Heart left ventricle (tissue), 16 donors: ENCODE results near the gene AVL9. TPM values are rescaled to one million over a fixed set of nuclear protein-coding genes. Genes with fewer than 3 reads are reported as not detected.

ENCODE experiments used
- ATAC-seq, 4 donors: fragments of 200-7000 bp; cut with Tn5 transposase; one replicate each; pipeline ENCODE4 v1.9.1; 2020 to 2022; ENCODE audit warnings: moderate library complexity in 4 of 4, mild to moderate bottlenecking in 3 of 4, moderate number of reproducible peaks in 1 of 4
- DNase-seq, 5 donors: peaks; one replicate each; pipeline ENCODE4 v3.0.0-alpha.2; 2020
- H3K27ac ChIP-seq, 12 donors: fragments of 200-600 bp; sonication (generic) in 4 of 12; one replicate each; pipeline versions ENCODE4 v1.5.0 to v1.8.0; 2016 to 2022; ENCODE audit warnings: mild to moderate bottlenecking in 2 of 12
- H3K27me3 ChIP-seq, 9 donors: fragments of 200-600 bp; sonication (generic) in 2 of 9; one replicate each; pipeline versions ENCODE4 v1.5.1 to v1.8.0; 2016 to 2022; ENCODE audit warnings: mild to moderate bottlenecking in 3 of 9
- H3K36me3 ChIP-seq, 9 donors: fragments of 200-600 bp; sonication (generic) in 2 of 9; one replicate each; pipeline versions ENCODE4 v1.5.0 to v1.8.0; 2018 to 2022; ENCODE audit warnings: mild to moderate bottlenecking in 2 of 9
- H3K4me1 ChIP-seq, 12 donors: fragments of 200-600 bp; sonication (generic) in 4 of 12; one replicate each; pipeline versions ENCODE4 v1.5.0 to v1.8.0; 2016 to 2022; ENCODE audit warnings: mild to moderate bottlenecking in 3 of 12
- H3K4me3 ChIP-seq, 12 donors: fragments of 200-600 bp; sonication (generic) in 4 of 12; one replicate each; pipeline versions ENCODE4 v1.5.0 to v1.8.0; 2017 to 2022; ENCODE audit warnings: mild to moderate bottlenecking in 9 of 12, moderate library complexity in 4 of 12
- H3K9me3 ChIP-seq, 12 donors: fragments of 200-600 bp; sonication (generic) in 4 of 12; one replicate each; pipeline versions ENCODE4 v1.5.0 to v1.8.0; 2016 to 2022; ENCODE audit warnings: mild to moderate bottlenecking in 1 of 12
- POLR2A ChIP-seq, 2 donors: fragments of 450-650 bp; IDR thresholded peaks; one replicate each; pipeline ENCODE4 v1.6.1; 2017; ENCODE audit warnings: antibody characterized with exemption in 2 of 2, mild to moderate bottlenecking in 2 of 2, moderate library complexity in 2 of 2
- WGBS, 4 donors: extraction: QIAGEN DNeasy Blood & Tissue Kit in 2 of 4; methylation state at CpG; one replicate each; pipeline versions ENCODE4 v1.1.5 to v1.1.7; 2013 to 2018; 5-methylcytosine and 5-hydroxymethylcytosine counted together
- intact Hi-C, 10 donors: fragments of 100-400 bp; cut with DNase I; formaldehyde crosslinking; loops; one replicate each; pipeline versions ENCODE4 v1.11.1 to v1.14.2; 2022
- polyA plus RNA-seq, 2 donors: library from polyadenylated mRNA; stranded (reverse); fragments of 200-250 nt; gene quantifications; one replicate each; pipeline ENCODE4 v1.2.3, GENCODE V29; 2013
- total RNA-seq, 9 donors: library from RNA; depleted of rRNA in 2 of 9; stranded (reverse); fragments of >200 nt in 2 of 9; fragmentation: NEBNext Ultra II Directional in 3 of 9; extraction: Animal tissue kit (Norgen Biotek cat#: 25700) in 3 of 9; gene quantifications; one replicate each; pipeline versions ENCODE4 v1.1.0 to v1.2.4, GENCODE V29; 2016 to 2023
- TF ChIP-seq, protein P1 (sequence below), 12 donors: fragments of 200-600 bp; sonication (generic) in 4 of 12; IDR thresholded peaks; one replicate each; pipeline versions ENCODE4 v1.5.0 to v1.8.0; 2018 to 2022; ENCODE audit warnings: antibody characterized with exemption in 12 of 12, mild to moderate bottlenecking in 5 of 12
- donor health status: ischemic (EF 13 %, LVEDD 7.1; RV severe dilation, severe dysfunction).
- donor health status: healthy with polysubstance abuse.
- donor health status: DM: no; HTN: yes; CAD: no.
- donor health status: DM: no; HTN: no; CAD: no.
- donor health status: ischemic (EF 25% LVEDD 6.9; RV normal size, moderate dysfunction).
- donor health status: ischemic (EF 25% LVEDD 5.7; RV mildly dilated, moderate dysfunction).
- donor health status: healthy.
- donor health status: DM: yes; HTN: yes; CAD: no.
- donor health status: ischemic (EF 35%, LVEDD 5.7; RV mildly dilated, moderate dysfunction).
- donor health status: nonischemic (EF 11% LVEDD 7.7; RV severe dilation, severe dysfunction).
- donor health status: DM: yes; HTN: yes; CAD: no.
- donor health status: PGD.
- donor health status: ischemic (EF 29% LVEDD 5.4; RV normal size, mild dysfunction).
- donor health status: nonischemic (EF 23%, LVEDD 6.1; RV moderate dilation, normal function).

Gene AVL9
- total and polyA plus RNA-seq, 11 donors = 4.6 to 22.3 (median 15.6) TPM

GRCh38 chr7:32481176-32481575 is 14.1 kb upstream of the AVL9 start:
- ATAC-seq (peak in 1 of 4 donors; percentile 9), DNase-seq (no peak)
- peaks cover 0 to 17% (median 8%) of the 10 kb centered on the region in 9 donors for H3K36me3 ChIP-seq
- H3K4me3 ChIP-seq = no peak overlapping the region
- H3K9me3 ChIP-seq = no peaks in the 10 kb centered on the region
- no peaks in the 10 kb centered on the region for H3K27me3 ChIP-seq
- TF ChIP-seq POLR2A (IDR thresholded peaks at IDR 0.05) = no peak
- TF ChIP-seq, protein P1, sequence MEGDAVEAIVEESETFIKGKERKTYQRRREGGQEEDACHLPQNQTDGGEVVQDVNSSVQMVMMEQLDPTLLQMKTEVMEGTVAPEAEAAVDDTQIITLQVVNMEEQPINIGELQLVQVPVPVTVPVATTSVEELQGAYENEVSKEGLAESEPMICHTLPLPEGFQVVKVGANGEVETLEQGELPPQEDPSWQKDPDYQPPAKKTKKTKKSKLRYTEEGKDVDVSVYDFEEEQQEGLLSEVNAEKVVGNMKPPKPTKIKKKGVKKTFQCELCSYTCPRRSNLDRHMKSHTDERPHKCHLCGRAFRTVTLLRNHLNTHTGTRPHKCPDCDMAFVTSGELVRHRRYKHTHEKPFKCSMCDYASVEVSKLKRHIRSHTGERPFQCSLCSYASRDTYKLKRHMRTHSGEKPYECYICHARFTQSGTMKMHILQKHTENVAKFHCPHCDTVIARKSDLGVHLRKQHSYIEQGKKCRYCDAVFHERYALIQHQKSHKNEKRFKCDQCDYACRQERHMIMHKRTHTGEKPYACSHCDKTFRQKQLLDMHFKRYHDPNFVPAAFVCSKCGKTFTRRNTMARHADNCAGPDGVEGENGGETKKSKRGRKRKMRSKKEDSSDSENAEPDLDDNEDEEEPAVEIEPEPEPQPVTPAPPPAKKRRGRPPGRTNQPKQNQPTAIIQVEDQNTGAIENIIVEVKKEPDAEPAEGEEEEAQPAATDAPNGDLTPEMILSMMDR (IDR thresholded peaks at IDR 0.05) = no peak
- intact Hi-C loops = loop anchor here in 5 of 10 donors (5.0 to 10.0 kb wide), 3 partner anchors 269 to 736 kb away; no protein-coding TSS in a partner anchor
- peaks cover 0 to 11% (median 0%) of the 10 kb centered on the region in 12 donors for H3K4me1 ChIP-seq
- WGBS, 4 donors = 54 to 88% (median 72%) methylated on average over 1 of the region's 1 CpG
- H3K27ac ChIP-seq = peak overlapping the region in 1 of 12 donors; percentile 33

DNA sequence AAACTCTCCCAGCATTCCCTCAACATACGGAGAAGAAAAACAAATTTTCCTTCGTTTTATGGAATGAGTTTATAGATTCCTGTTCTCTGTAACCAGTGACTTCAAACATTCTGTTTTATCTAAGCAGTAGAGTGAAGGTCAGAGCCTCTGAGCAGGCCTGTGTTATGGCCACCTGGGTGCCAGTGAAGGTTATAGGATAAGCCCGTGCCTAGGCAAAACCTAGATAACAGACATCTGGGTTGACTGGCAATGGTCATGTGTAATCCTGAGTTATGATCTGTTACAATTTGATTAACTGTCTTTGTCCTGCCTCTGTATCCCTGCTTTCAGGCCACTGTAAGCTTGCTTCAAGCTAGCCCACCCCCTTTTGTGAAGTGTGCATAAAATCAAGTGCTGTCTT is 13.4 kb upstream of the AVL9 start:
- 13 to 33% (median 22%) methylated on average over 3 of the region's 3 CpGs for WGBS, 4 donors

GRCh38 chr7:32489788-32490126 is 5.5 kb upstream of the AVL9 start:
- WGBS, 4 donors = 1 to 6% (median 2%) methylated on average over 9 of the region's 9 CpGs
- no peak for ATAC-seq
- intact Hi-C loops = loop anchor here in 7 of 10 donors (2.0 to 10.0 kb wide), 6 partner anchors 75 to 745 kb away; partner anchors contain the start of gene KBTBD2 (in 1 of the 7)
- no peak for TF ChIP-seq POLR2A (IDR thresholded peaks at IDR 0.05)
- TF ChIP-seq, protein P1 (IDR thresholded peaks at IDR 0.05) = no peak
- Histone ChIP-seq H3K36me3 (peaks cover 0 to 38% (median 26%) of the 10 kb centered on the region in 9 donors), H3K27me3 (no peaks in the 10 kb centered on the region), H3K9me3 (no peaks in the 10 kb centered on the region), H3K27ac (peak overlapping the region; percentile 71 to 93 (median 84)), H3K4me1 (peaks cover 0 to 23% (median 13%) of the 10 kb centered on the region in 12 donors), H3K4me3 (peak overlapping the region; percentile 29 to 82 (median 68))
- no peak for DNase-seq

More for the DNA sequence above, 13.4 kb upstream of the AVL9 start:
- Histone ChIP-seq H3K9me3 (no peaks in the 10 kb centered on the region), H3K4me3 (no peak overlapping the region), H3K36me3 (peaks cover 0 to 25% (median 16%) of the 10 kb centered on the region in 9 donors), H3K27me3 (no peaks in the 10 kb centered on the region), H3K4me1 (peaks cover 0 to 11% (median 0%) of the 10 kb centered on the region in 12 donors), H3K27ac (peak overlapping the region in 1 of 12 donors; percentile 33)
- TF ChIP-seq, protein P1 (IDR thresholded peaks at IDR 0.05) = no peak
- no peak for TF ChIP-seq POLR2A (IDR thresholded peaks at IDR 0.05)
- DNase-seq = no peak
- intact Hi-C loops = loop anchor here in 5 of 10 donors (5.0 to 10.0 kb wide), 3 partner anchors 270 to 737 kb away; no protein-coding TSS in a partner anchor
- ATAC-seq = peak in 3 of 4 donors; percentile 55 to 59 (median 55)

DNA sequence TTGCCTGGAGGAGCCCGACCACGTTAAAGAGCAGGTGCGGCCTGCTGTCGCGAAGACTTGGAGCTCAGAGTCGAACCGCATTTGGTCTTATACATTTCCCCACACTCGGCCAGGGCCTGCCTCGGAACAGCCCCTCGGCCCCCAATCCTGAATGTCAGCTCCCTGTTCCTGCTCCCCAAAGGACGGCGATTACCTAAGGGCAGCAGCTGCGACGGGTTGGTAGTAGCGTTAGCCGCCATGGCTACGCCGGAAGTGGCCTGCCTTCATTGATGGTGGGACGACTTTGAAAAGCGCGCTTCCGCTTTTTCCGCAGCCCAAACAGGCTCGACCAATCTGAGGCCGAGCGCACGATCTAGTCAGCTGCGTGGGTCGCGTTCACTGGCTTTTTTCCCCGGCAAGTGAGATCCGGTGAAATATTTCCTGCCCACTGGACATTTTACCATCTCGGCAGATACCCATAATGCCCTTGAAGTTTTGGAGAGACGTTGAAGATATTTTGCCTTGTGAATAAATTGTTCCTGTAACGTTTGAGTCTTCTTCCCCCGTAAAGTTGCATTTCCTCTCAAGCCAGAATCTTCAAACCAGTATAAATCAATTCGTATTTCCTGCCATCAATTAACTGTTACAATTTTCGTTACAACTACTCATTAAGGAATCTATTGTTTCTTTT is 5.0 kb upstream of the AVL9 start, which contains the start of gene LSM5:
Gene LSM5, minus strand, starts transcription at position 254 of the 670 bp plus-strand sequence. Its CDS starts 15 bp downstream, at position 239.
- WGBS, 4 donors = 0 to 1% (median 0%) methylated on average over 38 of the region's 38 CpGs

More for the DNA sequence above, 5.0 kb upstream of the AVL9 start, which contains the start of gene LSM5:
- DNase-seq = peak; percentile 91 to 96 (median 93)
- intact Hi-C loops = loop anchor here in 5 of 10 donors (2.0 to 10.0 kb wide), 5 partner anchors 75 to 405 kb away; partner anchors contain the start of gene KBTBD2 (in 1 of the 5)
- Histone ChIP-seq H3K27ac (peak within 1 kb of the TSS; percentile 71 to 93 (median 84)), H3K9me3 (no peaks in the 10 kb centered on the region), H3K4me1 (peaks cover 0 to 23% (median 13%) of the 10 kb centered on the region in 12 donors), H3K36me3 (peaks cover 0 to 35% (median 26%) of the 10 kb centered on the region in 9 donors), H3K4me3 (peak within 1 kb of the TSS; percentile 29 to 82 (median 68)), H3K27me3 (no peaks in the 10 kb centered on the region)
- TF ChIP-seq, protein P1 (IDR thresholded peaks at IDR 0.05) = no peak
- TF ChIP-seq POLR2A (IDR thresholded peaks at IDR 0.05) = peak in 1 of 2 donors; percentile 38
- ATAC-seq = peak; percentile 91 to 92 (median 91)
